Glutamatergic neuron (in vitro differentiated cells): ENCODE results near the gene MCTP2. TPM values are rescaled to one million over a fixed set of nuclear protein-coding genes. Genes with fewer than 3 reads are reported as not detected.

ENCODE experiments used
- DNase-seq: peaks from one replicate; pipeline ENCODE4 v3.0.0; 2022
- H3K27ac Mint-ChIP-seq: one replicate; pipeline ENCODE4 v1.8.0; 2020; ENCODE audit warnings: mild to moderate bottlenecking, mixed read lengths, inconsistent platforms; ENCODE audit not compliant: unreplicated experiment
- H3K27me3 Mint-ChIP-seq: one replicate; pipeline ENCODE4 v1.8.0; 2020; ENCODE audit warnings: mild to moderate bottlenecking, moderate library complexity, mixed read lengths, inconsistent platforms; ENCODE audit not compliant: unreplicated experiment
- H3K36me3 Mint-ChIP-seq: one replicate; pipeline ENCODE4 v1.8.0; 2020; ENCODE audit warnings: mild to moderate bottlenecking, mixed read lengths, inconsistent platforms; ENCODE audit not compliant: unreplicated experiment
- H3K4me1 Mint-ChIP-seq: one replicate; pipeline ENCODE4 v1.8.0; 2020; ENCODE audit warnings: mild to moderate bottlenecking, low read depth, mixed read lengths, inconsistent platforms; ENCODE audit not compliant: unreplicated experiment
- H3K4me3 Mint-ChIP-seq: one replicate; pipeline ENCODE4 v1.8.0; 2020; ENCODE audit warnings: mild to moderate bottlenecking, mixed read lengths, inconsistent platforms; ENCODE audit not compliant: unreplicated experiment
- H3K9me3 Mint-ChIP-seq: one replicate; pipeline ENCODE4 v1.8.0; 2020; ENCODE audit warnings: mild to moderate bottlenecking, moderate library complexity, mixed read lengths, inconsistent platforms; ENCODE audit not compliant: unreplicated experiment
- total RNA-seq: library from RNA; stranded (reverse); fragmentation: NEBNext Ultra II Directional; extraction: Animal tissue kit (Norgen Biotek cat#: 25700); gene quantifications from one replicate; pipeline ENCODE4 v1.2.1, GENCODE V29; 2021; ENCODE audit not compliant: unreplicated experiment
- TF ChIP-seq, protein P1 (sequence below): fragments of 200-600 bp; sonication (generic); IDR thresholded peaks from one replicate; pipeline ENCODE4 v1.5.0; 2021; ENCODE audit not compliant: partially characterized antibody, unreplicated experiment

MCTP2 gene
- total RNA-seq, 1 donor from 2014 or later = 0.44 TPM

DNA sequence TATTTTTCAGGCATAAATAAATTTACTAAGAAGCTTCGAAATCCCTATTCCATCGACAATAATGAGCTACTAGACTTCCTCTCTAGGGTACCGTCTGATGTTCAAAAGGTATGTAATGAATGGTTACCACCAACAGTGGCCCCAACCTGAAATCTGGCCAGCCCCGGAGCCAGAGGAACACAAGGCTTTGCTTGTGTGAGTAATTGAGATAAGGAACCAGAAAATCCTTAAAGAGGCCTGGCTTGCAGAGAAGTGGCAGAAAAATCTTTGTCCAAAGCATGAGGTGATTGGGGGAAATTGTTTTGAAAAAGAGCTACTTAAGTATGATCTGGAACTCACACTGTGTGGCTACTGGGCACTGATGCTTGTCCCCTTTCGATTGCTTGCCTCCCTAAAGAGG lies 245.3 kb downstream of the MCTP2 start:
- no peak overlapping the region for H3K27ac Mint-ChIP-seq
- H3K27me3 Mint-ChIP-seq = peaks cover 4% of the 10 kb centered on the region
- DNase-seq = no peak
- TF ChIP-seq, protein P1, sequence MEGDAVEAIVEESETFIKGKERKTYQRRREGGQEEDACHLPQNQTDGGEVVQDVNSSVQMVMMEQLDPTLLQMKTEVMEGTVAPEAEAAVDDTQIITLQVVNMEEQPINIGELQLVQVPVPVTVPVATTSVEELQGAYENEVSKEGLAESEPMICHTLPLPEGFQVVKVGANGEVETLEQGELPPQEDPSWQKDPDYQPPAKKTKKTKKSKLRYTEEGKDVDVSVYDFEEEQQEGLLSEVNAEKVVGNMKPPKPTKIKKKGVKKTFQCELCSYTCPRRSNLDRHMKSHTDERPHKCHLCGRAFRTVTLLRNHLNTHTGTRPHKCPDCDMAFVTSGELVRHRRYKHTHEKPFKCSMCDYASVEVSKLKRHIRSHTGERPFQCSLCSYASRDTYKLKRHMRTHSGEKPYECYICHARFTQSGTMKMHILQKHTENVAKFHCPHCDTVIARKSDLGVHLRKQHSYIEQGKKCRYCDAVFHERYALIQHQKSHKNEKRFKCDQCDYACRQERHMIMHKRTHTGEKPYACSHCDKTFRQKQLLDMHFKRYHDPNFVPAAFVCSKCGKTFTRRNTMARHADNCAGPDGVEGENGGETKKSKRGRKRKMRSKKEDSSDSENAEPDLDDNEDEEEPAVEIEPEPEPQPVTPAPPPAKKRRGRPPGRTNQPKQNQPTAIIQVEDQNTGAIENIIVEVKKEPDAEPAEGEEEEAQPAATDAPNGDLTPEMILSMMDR = no peak
- H3K9me3 Mint-ChIP-seq = peaks cover 2% of the 10 kb centered on the region
- H3K36me3 Mint-ChIP-seq = no peaks in the 10 kb centered on the region
- H3K4me1 Mint-ChIP-seq = peaks cover 28% of the 10 kb centered on the region
- H3K4me3 Mint-ChIP-seq = no peak overlapping the region

DNA sequence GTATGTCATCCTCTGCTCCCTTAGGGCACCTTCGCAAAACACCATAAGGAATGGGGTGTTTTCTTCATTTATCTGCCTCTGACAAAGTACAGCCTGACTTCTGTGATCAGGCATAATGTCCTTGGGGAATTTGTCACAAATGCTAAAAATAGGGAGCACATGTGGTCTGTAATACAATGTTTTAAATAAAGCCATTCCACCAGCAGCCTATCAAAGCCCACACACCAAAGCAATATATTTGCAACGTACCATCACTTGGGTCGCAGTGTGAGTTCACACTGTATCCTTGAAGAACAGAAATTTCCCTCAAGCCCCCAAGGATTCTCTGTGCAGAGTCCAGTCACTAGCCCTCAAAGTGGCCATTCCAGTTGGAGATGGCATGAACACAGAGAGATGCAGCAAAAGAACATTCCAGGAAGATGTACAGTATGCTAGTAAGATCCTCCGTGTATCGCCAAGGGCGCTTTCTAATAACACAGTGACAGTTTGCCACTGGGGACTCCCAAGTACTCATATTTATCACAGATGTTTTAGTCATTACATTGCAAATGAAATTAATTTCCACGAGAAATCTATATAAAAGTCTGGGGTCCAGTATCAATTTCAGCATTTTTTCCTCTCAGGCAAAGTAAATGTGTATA lies 246.7 kb downstream of the MCTP2 start:
- peaks cover 4% of the 10 kb centered on the region for H3K27me3 Mint-ChIP-seq
- H3K9me3 Mint-ChIP-seq = peaks cover 2% of the 10 kb centered on the region
- no peak overlapping the region for H3K27ac Mint-ChIP-seq
- H3K4me3 Mint-ChIP-seq = peak overlapping the region; percentile 13
- peaks cover 28% of the 10 kb centered on the region for H3K4me1 Mint-ChIP-seq
- H3K36me3 Mint-ChIP-seq = no peaks in the 10 kb centered on the region
- TF ChIP-seq, protein P1 = no peak
- DNase-seq = no peak

DNA sequence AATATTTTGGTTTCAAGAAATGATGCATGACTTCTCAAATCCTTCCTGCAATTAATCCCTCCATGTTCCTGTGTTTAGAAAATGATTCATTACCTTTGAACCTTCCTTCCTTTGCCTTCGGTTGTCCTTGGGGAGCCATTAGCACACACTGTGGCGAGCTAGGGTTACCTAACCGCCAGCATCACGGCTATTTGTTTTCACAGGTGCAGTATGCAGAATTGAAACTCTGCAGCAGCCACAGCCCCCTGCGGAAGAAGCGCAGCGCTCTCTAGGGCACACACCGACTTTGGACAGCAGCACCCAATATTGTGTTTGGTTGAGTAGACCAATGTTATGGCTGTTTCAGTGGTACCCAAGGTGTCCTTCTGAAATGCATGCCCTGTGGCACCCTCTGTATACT lies 247.4 kb downstream of the MCTP2 start:
- H3K4me1 Mint-ChIP-seq = peaks cover 28% of the 10 kb centered on the region
- peaks cover 2% of the 10 kb centered on the region for H3K9me3 Mint-ChIP-seq
- H3K36me3 Mint-ChIP-seq = no peaks in the 10 kb centered on the region
- peak; percentile 18 for DNase-seq
- H3K4me3 Mint-ChIP-seq = no peak overlapping the region
- peak overlapping the region; percentile 24 for H3K27ac Mint-ChIP-seq
- H3K27me3 Mint-ChIP-seq = peaks cover 4% of the 10 kb centered on the region
- TF ChIP-seq, protein P1 = no peak

DNA sequence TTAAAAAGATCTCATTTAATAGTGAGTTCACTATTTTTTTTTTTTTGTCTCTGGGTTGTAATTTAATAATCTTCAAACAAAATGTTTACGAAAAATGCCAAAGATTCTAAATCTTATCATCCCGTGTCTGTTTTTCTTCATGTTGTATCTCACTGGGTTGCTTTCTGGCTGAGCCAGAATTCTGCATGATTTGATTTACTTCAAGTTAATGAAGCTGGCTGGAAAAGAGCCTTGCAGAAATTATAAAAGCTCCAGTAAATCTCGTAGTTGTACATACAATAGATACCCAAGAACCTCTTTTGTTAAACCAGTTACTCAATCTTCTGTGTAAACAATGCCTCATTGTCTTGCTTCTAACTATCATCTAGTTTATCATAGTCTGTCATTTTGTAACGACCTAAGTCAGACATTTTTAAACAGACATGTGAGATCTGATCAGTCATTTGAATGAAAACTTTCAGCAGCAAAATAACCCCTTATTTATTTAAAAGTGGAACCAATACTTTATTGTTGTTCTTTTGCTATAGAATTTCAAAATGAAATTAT lies 249.0 kb downstream of the MCTP2 start:
- Mint-ChIP-seq H3K9me3 (peaks cover 2% of the 10 kb centered on the region), H3K36me3 (no peaks in the 10 kb centered on the region), H3K4me1 (peaks cover 28% of the 10 kb centered on the region), H3K4me3 (no peak overlapping the region), H3K27ac (no peak overlapping the region), H3K27me3 (peaks cover 4% of the 10 kb centered on the region)
- DNase-seq = no peak
- TF ChIP-seq, protein P1 = no peak

DNA sequence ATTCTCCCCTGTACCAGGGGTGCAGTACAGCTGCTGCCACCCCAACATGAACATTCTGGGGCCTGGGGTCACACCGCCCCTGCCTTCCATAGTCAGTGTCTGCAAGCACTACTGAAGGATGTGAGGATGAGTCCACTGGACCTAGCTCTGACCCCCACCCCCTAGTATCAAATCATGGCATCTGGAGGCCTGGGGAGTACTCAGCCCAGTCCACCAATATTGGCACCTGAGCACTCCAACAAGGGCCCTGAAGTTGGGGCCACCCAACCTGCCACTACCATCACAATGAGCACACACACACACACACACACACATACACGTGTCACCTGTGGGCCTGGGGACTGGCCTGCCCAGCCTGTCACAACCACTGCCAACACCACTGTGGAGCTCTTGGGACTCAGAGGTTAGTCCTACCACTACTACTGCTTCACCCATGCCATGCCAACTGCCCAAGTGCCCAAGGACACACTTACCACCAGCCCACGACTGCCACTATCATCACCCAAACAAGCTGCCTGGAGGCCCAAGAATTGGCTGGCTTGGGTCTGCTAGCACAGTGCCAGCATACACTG lies 253.9 kb downstream of the MCTP2 start:
- Mint-ChIP-seq H3K27me3 (no peaks in the 10 kb centered on the region), H3K4me1 (peaks cover under 1% of the 10 kb centered on the region), H3K36me3 (no peaks in the 10 kb centered on the region), H3K4me3 (no peak overlapping the region), H3K27ac (no peak overlapping the region), H3K9me3 (no peaks in the 10 kb centered on the region)
- DNase-seq = no peak
- TF ChIP-seq, protein P1 = no peak
